Mesenteric fat pad (tissue), 1 donor: ENCODE measurements around the gene NOP9. TPM values are rescaled to one million over a fixed set of nuclear protein-coding genes. Genes with fewer than 3 reads are reported as not detected.

Experiments
- DNase-seq: peaks from one replicate; pipeline ENCODE4 v3.0.0-alpha.2; 2020; ENCODE audit warnings: low spot score
- total RNA-seq: library from RNA; stranded (reverse); fragmentation: NEBNext Ultra II Directional; extraction: Animal tissue kit (Norgen Biotek cat#: 25700); gene quantifications from one replicate; pipeline ENCODE4 v1.2.1, GENCODE V29; 2021
- donor health status: DM: yes; HTN: yes; CAD: no.

The NOP9 gene
- total RNA-seq, 1 donor from 2014 or later, result 23.4 TPM

GRCh38 chr14:24309538-24310264 is 10.1 kb downstream of the NOP9 start, which contains the start of gene LTB4R2:
Gene LTB4R2, plus strand, starts transcription at chr14:24310140. Its CDS starts 525 bp downstream, at chr14:24310665.
- DNase-seq, result no peak

GRCh38 chr14:24310265-24310645 is 10.6 kb downstream of the NOP9 start:
- DNase-seq, result no peak

- peak; percentile 94 for DNase-seq
These were observed 11.3 kb downstream of the NOP9 start, which contains the start of gene LTB4R for GRCh38 chr14:24310646-24311604. Gene LTB4R, plus strand, starts transcription at chr14:24311502. Its CDS starts 4,150 bp downstream, at chr14:24315652.

- DNase-seq, result no peak
These were observed 12.4 kb downstream of the NOP9 start for GRCh38 chr14:24311837-24312615.

- DNase-seq, result no peak
These were observed 13.3 kb downstream of the NOP9 start for GRCh38 chr14:24312736-24313507.

GRCh38 chr14:24313913-24314312 is 14.3 kb downstream of the NOP9 start:
- DNase-seq, result no peak

- no peak for DNase-seq
These were observed 14.9 kb downstream of the NOP9 start for GRCh38 chr14:24314377-24315193.

GRCh38 chr14:24315243-24315806 is 15.7 kb downstream of the NOP9 start:
- no peak for DNase-seq

- no peak for DNase-seq
These were observed 16.4 kb downstream of the NOP9 start for GRCh38 chr14:24315807-24316596.

- DNase-seq, result no peak
These were observed 16.9 kb downstream of the NOP9 start for GRCh38 chr14:24316597-24316950.

GRCh38 chr14:24317141-24317928 is 17.7 kb downstream of the NOP9 start:
- no peak for DNase-seq

GRCh38 chr14:24321212-24321975 is 21.7 kb downstream of the NOP9 start:
- no peak for DNase-seq

- DNase-seq, result no peak
These were observed 23.0 kb downstream of the NOP9 start for GRCh38 chr14:24322672-24323071.

- no peak for DNase-seq
These were observed 23.7 kb downstream of the NOP9 start for GRCh38 chr14:24323341-24323740.

GRCh38 chr14:24324024-24324423 is 24.4 kb downstream of the NOP9 start:
- DNase-seq, result no peak

- DNase-seq, result no peak
These were observed 25.4 kb downstream of the NOP9 start for GRCh38 chr14:24325041-24325530.

- DNase-seq, result no peak
These were observed 26.3 kb downstream of the NOP9 start for GRCh38 chr14:24325963-24326362.
